IPS DF 4.7 (cell line): ENCODE measurements around the gene PLOD1.
A peak's percentile ranks its signal among the peaks of the same experiment; 100 is the strongest.
"Not testable (repeated sequence)": the region's sequence is repeated elsewhere in the genome, so short reads cannot be mapped to it uniquely, and the experiment has no call there.

Source experiments
- DNase-seq: peaks from one replicate; pipeline ENCODE4 v3.0.0-alpha.2; 2013; ENCODE audit warnings: low spot score; ENCODE audit errors: extremely low read depth

The PLOD1 gene

DNA sequence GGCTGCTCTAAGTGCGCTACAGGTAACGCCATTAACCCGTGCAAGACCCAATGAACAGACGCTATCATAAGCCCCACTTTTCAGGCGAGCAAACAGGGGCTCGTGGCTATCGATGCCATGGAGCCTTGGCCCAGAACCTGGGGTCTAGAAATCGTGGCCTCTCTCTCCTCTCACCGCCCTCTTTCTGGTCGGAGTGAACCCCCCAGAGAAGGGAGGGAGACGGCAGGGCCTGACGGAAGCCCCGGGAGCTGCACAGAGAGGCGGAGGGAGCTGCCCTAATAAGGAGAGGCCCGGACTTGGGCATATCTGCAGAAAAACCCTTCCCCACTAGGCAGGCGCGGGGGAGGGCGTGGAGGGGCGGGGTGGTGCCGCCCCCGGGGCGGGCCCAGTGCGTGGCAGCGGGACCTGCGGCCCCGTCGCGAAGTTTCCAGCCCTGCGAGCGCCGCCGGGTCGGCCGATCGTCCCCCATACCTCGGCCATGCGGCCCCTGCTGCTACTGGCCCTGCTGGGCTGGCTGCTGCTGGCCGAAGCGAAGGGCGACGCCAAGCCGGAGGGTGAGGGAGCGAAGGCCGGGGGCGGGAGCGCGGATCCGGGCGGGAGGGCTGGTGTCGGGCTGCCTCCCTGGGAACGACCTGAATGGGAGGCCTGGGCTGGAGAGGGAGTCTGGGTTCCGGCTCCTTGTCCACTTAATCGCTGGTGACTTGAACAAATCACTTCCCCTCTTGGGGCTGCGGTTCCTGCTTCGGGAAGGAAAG, at the start of gene PLOD1:
PLOD1 (plus strand) TSS at position 416 of the 755 bp plus-strand sequence; CDS start at position 479, 63 bp downstream.
- no peak for DNase-seq

- no peak for DNase-seq
Observed at GRCh38 chr1:11885916-11886315, 48.6 kb upstream of the PLOD1 start.

DNA sequence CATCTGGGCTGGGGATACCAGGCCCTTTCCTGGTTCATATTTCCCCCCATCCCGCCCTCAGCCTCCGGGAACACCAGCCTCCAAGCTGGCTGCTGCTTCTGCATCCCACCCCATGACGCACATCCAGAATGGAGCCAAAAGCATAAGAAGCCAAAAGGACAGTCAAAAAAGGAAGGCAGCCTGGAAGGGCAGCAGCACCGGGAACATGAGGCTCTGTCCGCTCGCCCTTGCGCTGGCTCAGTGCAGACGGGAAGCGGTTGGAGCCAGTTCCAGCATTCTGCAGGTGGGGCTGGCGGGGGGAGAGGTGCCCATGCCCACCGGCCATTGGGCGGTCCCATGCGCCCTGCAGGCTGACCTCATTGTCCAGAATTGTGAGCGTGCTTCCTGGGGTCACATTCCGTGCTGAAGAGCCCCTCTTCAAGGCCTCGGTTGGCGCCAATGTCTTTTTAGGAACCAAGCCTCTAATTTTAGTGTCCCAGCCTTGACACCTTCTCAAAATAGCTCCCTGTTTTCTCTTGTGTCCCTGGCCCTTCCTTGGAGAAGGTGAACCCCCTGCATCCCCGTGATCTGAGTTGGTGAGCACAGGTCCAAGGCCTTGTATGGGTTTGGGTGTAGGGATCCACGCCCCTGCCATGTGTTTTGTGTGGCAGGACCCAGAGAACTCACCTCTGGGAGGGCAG, 47.4 kb upstream of the PLOD1 start:
- no peak for DNase-seq

DNA sequence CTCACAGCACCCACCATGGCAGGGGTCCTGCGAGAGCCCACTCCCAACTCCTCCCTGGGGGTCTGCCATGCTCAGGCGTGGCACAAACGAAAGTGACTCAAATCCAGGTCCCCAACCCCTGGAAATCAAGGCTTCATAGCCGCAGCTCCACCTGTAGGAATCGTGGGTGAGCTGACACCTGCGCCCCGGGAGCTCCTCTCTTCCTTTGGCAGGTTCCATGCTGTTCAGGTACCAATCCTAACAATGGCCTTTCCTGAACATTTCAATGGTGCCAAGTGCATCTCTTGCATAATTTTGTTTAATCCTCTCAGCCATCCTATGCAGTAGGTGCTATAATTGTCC, 46.9 kb upstream of the PLOD1 start:
- no peak for DNase-seq

- DNase-seq: no peak
Observed at GRCh38 chr1:11888206-11888876, 46.2 kb upstream of the PLOD1 start.

DNA sequence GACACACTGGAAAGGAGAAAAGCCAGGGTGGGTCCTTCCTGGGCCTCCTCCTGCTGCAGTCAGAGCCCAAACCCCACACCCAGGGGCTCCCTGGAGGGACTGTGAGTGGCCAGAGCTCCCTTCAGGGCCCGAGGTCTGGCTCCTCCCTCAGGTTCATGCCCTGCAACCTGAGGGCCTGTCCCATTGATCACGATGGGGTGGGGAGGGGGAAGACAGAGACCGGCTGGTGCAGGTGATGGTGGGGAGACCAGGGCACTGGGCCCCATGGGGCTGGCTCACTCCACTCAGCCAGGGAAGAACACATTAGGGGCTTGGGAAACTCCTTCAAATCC, 45.7 kb upstream of the PLOD1 start:
- DNase-seq: no peak

- DNase-seq: no peak
Observed at GRCh38 chr1:11891433-11892186, 42.9 kb upstream of the PLOD1 start.

DNA sequence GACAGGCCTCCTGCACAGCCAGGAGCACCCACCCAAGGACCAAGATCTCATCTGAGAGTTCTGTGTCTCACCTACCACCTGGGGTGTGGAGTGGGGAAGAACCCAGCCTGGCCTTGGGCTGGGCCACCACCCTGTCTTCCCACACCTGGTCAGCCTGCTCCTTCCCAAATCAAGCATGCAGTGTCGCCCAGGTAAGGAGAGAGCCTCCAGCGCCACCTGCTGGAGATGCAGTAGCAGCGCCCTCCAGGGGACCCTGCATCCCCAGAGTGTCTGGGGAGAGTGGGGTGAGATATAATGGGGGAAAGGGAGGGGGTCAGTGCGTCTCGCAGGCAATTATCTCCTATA, 40.6 kb upstream of the PLOD1 start:
- DNase-seq: no peak

GRCh38 chr1:11894501-11894900, 40.0 kb upstream of the PLOD1 start:
- DNase-seq: not testable (repeated sequence)

DNA sequence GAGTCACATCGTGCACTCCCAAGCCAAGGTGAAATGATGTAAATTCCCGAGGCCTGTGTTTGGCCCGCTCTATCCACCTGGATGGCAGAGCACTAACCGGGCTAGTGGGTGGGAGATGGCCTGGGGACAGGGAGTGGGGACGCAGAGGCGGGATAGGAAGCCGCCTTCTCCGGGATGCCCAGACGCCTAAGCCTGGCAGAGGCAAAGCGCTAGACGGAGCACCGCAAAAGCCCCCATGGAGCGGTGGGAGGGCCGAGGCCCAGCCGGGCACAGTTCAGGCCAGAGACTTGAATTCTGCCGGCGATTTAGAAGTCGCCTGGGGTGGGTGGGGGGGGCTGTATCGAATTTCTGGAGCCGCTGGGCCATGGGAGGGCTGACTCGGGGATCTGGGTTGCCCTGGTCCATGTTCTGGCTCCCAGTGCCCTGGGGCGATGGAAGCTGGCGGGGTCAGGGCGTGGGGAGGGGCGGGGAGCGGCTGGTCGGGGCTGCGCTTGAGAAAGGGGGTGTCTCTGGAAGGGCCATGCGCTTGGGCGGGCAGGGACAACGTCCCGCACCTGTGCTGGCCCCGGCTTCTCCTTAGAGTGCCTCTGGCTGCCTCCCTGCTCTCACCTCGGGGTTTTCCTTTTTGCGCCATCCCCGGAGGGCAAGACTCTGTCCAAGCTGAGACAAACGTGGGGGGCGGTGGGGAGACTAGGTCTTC, 36.3 kb upstream of the PLOD1 start:
- no peak for DNase-seq

DNA sequence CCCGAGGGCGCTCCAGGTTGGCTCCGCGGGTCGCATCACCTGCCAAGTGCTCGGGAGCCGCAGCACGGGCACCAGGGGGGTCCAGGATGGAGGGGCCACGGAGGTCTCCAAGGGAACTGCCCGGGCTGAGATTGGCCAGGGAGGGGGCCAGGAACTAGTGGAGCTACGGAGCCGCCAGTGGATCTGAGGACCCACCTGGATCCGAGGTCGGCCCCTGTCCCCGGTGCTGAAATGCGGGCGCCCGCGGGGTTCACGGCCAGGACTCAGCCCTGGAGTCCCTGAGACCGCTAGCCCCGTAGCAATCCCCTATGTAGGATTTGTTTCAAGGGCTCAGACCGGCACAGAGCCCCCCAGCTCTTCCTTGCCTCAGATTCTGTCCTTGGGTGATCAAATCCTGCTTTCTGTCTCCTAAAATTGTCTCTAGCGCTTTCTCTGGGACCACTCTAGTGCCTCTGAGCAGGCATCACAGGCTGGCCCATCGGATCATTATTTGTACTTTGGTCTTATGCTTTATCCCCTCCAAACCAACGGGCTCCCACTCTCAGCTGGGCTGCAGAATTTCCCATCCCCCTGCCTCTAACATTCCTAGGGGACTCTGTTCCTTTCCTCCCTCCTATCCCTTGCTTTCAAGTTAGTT, 35.6 kb upstream of the PLOD1 start:
- DNase-seq: no peak

DNA sequence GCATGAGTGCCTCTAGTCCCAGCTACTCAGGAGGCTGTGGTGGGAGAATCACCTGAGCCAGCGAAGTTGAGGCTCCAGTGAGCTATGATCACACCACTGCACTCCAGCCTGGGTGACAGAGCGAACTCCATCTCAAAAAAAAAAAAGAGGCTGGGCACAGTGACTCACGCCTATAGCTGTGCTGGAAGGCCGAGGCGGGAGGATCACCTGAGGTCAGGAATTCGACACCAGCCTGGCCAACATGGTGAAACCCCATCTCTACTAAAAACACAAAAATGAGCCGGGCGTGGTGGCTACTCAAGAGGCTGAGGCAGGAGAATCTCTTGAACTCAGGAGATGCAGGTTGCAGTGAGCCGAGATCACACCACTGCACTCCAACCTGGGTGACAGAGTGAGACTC, 33.1 kb upstream of the PLOD1 start:
- not testable (repeated sequence) for DNase-seq

DNA sequence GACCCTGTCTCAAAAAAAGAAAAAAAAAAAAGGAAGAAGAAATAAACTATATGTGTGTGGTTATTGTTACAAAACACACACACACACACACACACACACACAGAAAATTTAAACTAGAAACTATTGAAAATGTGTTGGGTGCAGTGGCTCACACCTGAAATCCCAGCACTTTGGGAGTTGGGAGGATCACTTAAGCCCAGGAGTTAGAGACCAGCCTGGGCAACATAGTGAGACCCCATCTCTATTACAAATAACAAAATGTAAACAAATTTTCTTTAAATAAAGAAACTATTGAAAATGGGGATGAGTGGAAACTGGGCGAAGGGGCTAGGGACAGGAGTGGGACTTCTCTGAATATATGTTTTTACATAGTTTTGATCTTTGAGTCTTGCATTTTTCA, 31.3 kb upstream of the PLOD1 start:
- no peak for DNase-seq

- not testable (repeated sequence) for DNase-seq
Observed at GRCh38 chr1:11904156-11904555, 30.4 kb upstream of the PLOD1 start.

GRCh38 chr1:11904978-11905377, 29.5 kb upstream of the PLOD1 start:
- DNase-seq: no peak

- DNase-seq: no peak
Observed at GRCh38 chr1:11906870-11907269, 27.6 kb upstream of the PLOD1 start.

- DNase-seq: peak; percentile 89
Observed at GRCh38 chr1:11907275-11908094, 27.0 kb upstream of the PLOD1 start.

DNA sequence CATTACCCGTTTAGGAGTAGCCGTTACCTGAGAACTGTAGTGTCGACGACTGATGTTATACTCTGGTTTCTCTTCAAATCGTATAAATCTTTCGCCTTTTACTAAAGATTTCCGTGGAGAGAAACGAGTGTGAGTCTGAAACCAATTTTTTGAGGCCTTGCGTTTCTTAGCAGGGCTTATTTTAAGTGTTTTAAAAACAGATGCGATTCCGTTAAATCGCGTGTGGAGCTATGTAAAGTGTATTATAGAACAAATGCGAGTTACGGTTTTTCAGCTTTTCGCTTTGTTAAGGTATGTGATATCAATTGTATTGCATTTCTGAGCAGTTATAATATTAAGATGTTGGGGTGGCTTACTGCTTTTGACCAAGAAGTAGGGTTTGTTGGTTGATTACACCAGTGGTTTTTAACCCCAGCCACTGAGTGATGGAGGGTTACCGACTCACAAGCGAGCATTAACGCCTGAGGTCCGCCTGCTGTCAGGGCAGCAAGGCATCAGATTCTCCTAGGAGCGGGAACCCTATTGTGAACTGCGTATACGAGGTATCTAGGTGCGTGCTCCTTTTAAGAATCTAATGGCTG, 26.3 kb upstream of the PLOD1 start:
- DNase-seq: peak; percentile 91

- DNase-seq: not testable (repeated sequence)
Observed at GRCh38 chr1:11910914-11911228, 23.6 kb upstream of the PLOD1 start.

DNA sequence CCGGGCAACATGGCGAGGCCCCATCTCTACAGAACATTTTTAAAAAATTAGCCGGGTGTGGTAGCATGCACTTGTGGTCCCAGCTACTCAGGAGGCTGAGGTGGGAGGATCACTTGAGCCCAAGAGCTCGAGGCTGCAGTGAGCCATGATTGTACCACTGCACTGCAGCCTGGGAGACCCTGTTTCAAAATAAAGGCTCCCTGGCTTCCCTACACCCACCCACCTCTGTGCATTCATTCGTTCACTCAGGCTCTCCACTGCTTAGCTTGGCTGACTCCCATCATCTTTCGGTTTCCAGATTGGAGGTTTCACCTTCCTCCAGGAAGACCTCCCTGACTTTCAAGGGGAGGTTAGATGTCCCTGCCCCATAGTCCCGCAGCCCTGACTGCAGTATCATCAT, 22.5 kb upstream of the PLOD1 start:
- DNase-seq: no peak
